UCSD-AML1 (cell line): ENCODE results near the gene SH3RF3.
A peak's percentile ranks its signal among the peaks of the same experiment; 100 is the strongest.
"Not testable (repeated sequence)": the region's sequence is repeated elsewhere in the genome, so short reads cannot be mapped to it uniquely, and the experiment has no call there.

Source experiments
- DNase-seq: peaks from one replicate; lab custom pipeline; 2025; ENCODE audit not compliant: unreplicated experiment; lab: John Stamatoyannopoulos, UW

The SH3RF3 gene

DNA sequence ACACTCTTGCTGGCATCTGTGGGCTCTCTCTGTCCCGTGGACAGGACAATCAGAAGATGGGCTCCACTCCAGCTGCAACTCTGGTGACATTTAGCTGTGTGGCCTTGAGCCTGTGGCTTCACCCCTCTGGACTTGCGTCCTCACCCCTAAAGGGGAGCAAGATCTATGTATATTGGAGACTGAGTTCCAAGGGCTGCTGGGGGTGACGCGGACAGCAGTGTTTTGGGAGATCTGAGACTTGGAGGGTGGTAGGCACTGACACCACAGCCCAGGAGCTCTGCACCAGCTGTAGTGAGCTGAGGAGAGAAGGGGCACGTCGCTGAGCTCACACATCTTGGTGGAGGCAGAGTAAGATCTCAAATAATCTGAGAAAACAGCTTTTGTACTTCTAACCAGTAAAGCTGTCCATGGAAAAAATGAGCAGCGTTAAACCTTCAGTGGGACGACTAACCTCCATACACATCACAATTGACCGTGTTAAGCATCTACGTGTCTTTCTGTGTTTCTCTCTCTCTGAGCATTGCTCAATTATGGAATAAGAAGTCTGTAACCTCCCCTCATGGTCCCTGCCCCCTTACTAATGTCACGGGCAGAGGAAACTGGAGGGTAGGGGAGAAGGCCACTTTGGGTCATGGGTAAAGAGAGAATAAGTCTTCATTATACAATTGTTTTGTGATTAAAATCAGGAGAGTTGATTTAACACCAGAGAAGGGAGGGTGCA is 85.8 kb downstream of the SH3RF3 start:
- no peak for DNase-seq

DNA sequence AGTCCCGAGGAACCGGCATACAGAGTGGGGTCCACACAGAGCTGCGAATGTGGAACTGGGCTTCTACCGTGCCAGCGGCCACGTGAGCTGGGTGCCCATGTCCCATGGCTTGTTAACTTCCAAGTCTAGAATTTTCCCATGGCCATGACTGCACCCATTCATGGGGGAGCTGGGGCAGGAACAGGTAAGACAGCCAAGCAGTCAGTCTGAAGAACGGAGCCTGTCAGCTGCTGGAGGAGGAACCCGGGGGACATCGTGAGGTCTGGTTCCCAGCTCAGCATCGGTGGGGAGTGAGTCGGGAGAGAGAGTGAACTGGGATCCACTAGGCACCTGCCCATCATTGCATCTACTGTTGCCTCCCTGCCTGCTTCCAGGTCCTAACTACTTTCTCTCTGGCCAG is 86.9 kb downstream of the SH3RF3 start:
- no peak for DNase-seq

DNA sequence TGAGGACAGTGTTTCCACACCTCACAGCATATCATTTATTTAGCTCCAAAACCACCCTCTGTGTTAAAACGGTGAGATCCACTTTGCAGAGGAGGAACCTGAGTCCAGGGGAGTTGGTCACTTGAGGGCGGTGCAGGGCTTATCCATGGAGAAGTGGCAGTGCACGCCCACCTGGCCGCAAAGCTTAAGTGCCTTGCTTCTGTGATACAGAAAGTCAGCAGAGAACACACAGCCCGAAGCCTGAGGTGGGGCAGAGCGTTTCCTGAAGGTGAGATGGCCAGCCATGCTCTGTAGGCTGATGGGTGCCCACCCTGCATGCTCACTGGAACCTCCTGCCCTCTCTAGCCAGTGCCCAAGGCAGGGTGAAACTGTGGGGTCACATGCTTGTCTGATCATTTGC is 87.3 kb downstream of the SH3RF3 start:
- DNase-seq, result peak; percentile 36

DNA sequence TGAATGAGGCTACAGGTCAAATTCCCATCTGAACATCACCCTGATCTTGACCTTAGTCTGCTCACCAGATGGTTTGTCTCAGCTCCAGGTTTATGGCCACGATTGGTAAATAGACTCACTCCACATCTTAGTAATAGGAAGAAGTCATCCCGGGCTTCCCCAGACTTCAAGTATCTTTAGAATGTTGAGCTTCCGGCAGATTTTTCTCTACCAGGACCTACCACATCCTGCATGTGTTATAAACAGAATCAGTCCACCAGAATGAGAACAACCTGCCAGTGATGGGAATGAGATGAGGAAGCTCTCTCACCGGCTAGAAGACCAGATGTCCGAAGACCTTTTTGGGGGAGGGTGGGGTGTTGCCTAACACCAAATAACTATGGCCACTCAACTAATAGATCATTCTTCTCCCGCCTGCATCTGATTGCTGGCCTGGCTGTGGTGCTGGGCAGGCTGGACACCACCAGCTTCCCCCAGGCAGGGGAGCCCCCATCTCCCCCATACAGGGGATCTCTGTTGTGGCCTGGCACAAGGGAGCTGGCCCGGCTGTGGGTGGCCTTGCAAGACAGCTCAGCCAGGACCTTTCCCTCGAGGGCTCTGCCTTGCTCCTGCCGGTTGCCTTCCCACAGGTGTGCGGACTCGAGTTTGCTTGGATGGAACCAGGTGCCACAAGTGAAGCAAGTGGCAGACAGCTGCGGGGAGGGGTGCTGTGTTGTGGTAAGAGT is 88.5 kb downstream of the SH3RF3 start:
- no peak for DNase-seq

DNA sequence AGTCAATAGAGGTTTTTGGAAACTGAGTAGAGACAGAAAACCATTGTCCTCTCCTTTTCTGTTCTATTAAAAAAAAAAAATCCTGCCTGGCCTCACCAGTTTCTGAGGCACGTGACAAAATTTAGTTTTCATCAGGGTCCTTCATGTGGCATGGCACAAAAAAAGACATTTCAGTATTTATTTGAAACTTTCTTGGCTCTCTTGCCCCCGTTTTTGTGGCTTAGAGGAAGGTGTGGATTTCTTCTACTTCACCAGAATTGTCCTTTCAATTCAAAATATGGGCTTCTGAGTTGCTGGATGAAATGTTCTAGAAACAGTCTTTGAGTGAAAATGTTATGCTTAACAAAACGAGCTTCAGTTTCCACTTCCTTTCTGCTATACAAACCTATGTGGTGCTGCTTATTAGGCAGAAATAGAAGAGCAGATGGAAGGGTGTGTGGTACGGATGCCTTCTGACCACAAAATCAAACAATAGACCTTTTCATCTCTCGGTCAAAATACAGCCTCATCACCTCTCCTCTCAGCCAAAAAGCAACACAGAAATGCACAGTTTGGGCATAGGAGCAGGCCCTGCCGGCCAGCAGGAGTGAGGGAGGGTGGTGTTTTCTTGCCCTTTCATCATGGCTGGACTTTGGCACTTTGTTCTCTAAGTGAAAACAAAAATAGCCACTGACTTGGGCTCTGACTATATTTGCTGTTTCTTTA is 89.2 kb downstream of the SH3RF3 start:
- DNase-seq, result no peak

DNA sequence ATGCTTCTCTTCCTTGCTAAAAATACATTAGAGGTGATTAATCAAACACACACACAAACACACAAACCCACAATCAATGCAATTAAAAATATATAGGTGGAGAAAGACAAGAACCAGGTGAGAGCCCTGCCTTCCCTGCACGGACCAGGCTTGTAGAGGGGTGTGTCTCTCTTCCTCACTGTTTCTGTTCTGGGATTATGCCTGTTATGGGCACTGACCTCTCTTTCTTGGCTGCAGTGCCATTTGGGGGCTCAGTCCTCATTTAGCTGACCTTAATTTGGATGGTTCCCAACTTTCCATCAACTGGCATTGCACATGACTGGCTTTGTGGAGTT is 89.8 kb downstream of the SH3RF3 start:
- DNase-seq, result no peak

DNA sequence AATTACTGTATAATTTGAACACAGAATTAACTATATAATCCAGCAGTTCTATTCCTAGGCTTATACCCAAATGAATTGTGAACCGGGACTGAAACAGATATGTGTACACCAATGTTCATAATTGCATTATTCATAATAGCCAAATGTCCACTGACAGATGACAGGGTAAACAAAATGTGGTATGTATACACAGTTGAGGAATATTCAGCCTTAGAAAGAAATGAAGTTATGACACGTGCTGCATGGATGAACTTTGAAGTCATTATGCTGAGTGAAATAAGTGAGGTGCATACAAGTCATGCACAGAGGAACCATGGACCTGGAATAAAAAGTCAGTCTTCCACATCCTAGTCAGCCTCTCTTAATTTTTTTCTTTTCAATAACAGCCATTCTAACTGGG is 91.9 kb downstream of the SH3RF3 start:
- DNase-seq, result no peak

DNA sequence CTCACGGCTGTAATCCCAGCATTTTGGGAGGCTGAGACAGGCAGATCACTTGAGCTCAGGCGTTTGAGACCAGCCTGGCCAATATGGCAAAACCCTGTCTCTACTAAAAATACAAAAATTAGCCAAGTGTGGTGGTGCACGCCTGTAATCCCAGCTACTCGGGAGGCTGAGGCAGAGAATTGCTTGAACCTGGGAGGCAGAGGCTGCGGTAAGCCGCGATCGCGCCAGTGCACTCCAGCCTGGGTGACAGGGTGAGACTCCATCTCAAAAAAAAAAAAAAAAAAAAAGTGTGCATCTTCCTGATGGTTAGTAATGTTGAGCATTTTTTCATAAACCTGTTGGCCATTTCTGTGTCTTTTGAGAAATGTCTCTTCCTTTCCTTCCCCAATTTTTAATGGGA is 92.3 kb downstream of the SH3RF3 start:
- not testable (repeated sequence) for DNase-seq

DNA sequence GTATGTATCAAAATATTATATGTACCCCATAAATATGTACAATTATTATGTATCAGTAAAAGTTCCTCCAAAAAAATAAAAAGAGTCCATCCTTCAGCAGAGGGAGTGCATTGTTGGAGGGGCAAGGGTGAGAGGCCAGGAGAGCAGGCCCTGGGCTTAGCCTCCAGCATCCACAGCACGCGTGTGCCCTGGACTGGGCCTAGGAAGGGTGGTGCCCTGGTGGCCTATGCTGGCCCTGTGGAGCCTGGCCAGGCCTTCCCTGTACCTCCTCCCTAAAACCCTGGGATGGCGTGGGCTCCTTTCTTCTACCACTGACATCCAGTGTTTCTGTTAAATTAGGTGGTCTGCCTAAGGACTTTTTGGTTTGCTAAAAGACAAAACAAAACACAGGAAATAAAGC is 93.4 kb downstream of the SH3RF3 start:
- no peak for DNase-seq

DNA sequence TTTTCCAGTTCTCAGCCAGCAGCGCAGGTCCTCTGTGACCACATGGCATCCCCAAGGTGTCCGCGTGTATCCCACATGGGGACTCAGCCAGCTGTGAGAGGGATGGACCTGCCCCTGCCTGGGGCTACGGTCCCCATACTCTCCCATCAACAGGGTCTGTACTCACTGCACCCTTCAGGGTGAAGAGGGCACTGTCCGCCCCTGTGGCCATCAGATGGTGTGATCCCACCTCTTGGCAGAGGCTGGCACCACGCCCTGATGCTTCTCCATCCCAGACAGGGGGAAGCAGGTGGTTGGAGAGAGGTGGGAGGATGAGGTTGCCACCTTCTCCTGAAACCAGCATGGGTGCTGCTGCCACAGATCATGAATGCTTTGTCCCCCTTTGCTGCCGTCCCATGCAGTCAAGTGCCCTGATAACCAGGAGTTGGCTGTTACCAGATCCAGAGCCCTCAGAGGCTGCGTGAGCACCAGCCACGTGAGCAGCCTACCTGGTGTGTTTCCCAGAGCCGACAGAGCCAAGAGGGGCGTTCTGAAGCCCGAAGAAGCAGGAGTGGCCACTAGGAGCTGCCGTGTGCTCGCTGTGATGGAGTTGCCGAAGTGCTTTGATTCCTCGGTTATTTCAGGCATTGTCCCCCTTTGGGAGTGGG is 93.9 kb downstream of the SH3RF3 start:
- DNase-seq, result no peak

DNA sequence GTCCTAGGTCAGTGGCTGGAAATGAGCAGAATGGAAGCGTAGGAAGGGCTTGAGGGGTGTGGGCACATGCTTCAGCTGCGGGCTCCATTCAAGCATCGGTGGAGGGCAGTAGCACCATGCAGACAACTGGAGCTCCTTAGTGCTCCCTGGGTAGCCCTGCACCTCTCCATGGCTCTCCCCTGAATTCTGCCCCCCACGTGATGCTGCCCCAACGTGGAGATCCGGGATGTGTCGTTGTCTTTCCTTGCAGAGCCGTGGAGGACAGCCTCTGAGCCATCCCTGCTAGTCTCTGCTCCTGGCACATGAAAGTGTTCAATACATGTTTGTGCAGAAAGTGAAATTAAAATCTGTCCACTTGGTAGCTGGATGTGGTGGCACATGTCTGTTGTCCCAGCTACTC is 94.5 kb downstream of the SH3RF3 start:
- DNase-seq, result no peak

DNA sequence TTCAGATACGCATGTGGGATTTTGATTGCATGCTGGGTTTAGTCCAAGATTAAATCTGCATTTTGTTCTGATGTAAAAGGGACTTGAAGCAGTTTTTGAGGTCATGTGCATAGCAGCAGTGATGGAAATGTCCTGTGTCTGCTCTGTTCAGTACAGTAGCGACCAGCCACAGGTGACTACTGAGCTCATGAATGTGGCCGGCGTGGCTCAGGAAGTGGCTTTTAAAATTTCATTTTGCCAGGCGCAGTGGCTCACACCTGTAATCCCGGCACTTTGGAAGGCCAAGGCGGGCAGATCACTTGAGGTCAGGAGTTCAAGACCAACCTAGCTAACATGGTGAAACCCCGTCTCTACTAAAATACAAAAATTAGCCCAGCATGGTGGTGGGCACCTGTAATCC is 95.3 kb downstream of the SH3RF3 start:
- not testable (repeated sequence) for DNase-seq

DNA sequence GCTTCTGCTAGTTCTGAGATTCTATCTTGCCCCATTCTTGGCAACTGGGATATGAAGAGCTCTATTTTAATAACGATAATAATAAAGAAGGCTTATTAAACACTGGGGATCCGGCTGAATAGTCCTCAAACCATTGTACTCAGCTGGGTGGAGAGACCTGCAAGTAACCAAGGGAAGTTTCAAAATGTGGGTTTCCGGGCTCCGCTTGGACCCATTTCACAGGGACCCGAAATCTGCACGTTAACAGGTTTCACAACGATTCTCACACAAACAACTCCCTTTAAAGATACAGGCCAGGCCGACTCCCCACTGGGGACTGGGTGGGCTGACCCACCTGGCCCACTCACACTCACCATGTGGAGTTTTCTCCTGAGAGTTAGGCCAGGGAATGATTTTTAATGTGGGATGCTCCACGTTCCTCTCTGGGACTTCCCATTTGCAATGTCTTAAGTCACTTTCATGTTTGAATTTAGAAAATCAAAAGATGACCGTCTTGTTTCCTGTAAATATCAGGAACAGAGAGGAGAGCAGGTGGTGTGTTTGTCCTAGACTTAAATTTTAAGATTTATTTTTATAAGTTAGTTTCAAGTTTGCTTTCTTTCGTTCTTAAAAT is 96.3 kb downstream of the SH3RF3 start:
- DNase-seq, result no peak

DNA sequence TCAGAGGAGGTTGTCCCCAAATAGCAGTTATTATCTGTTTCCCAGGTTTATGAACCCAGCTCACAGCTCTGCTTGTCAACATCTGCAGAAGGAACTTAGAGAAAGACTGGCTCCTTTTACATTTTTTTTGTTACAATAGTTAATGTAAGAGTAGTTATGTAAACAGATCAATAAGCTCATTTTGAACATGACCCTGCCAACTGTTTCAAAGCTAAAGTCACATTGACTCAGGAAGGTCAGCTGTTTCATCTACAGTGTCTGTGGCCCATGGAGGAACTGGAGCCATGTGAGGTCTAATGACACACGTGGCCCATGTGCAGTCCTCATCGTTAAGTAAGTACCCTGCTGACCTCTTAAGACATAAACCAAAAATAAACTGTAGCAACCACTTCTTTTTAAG is 97.1 kb downstream of the SH3RF3 start:
- no peak for DNase-seq

DNA sequence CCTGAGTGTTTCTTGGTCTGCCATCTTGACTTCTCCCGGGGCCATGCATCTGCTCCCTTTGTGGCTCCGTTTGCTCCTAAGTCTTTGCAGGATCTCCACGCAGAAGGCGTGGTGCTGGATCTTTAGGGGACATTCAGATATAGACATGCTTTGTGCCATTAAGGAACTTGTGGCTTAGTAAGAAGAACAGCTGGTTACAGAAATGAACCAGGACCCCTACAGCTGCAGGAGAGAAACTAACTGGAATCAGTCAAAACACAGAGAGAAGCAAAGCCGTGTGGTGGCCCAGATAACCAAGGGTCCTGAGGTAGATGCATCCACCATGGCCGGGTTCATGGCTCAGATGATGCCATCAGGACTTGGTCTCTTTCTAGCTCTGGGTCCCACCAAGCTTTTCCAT is 97.6 kb downstream of the SH3RF3 start:
- no peak for DNase-seq

DNA sequence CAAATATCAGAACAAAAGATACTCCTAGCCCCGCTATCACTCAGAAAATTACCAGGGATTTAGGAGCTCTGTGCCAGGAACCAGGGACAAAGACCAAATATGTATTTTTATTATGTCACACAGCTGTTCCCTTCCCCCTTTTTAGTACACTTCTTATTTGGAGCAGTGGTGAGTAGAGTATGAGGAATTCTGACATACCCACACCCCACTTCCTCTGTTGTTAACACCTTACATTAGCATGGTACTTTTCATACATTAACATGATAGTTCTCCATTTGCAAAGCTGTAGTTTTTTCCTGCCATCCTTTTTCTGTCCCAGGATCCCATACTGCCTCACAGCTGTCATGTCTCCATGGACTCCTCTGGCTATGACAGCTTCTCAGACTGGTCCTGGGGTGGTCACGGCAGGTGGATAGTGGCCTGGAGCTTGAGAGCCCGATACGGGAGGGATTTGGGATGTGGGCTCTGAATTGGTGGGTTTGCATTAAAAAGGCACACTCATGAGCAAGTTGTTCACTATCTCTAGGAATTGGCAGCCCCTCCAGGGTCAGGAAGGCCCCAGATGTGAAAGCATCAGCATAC is 100.2 kb downstream of the SH3RF3 start:
- DNase-seq, result no peak

DNA sequence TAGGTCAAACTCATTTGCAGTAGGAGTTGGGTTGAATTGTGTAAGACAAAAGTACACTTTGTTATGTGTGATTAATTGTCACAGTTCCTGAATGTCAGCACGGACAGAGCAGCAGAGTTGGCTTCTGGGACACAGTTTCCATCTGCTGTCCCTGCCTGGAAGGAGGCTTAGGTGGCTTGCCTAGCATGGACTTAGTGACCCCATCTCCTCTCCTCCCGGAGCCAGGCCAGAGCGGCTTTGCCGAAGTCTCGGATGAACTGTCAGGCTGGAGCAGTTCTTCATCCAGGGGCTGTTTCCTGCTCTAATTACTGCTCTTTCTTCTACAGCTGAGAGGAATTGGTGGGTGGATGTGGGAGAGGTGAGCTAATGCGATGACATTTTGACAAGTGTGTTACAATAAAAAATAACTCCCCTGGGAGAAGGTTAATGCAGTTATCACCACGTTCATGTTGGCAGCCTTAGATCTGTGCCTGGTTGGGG is 102.0 kb downstream of the SH3RF3 start:
- DNase-seq, result no peak

DNA sequence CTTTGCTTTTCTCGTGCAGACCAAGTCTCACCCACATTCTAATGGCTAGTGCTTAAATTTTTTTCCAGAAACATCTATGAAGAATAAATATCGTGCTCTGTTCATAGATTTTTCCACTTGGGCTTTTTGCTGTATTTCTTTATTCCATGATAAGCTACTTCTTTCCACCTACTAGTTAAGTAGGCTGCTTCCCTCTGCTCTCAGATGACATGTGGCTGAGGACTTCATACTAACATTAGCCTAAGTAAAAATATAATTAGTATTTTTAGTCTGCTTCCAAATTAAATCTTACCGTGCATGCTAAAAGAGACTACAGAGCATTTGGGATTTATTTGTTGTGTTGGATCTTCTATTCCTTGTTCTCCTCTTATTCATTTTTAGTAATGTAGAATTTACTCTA is 102.4 kb downstream of the SH3RF3 start:
- no peak for DNase-seq

DNA sequence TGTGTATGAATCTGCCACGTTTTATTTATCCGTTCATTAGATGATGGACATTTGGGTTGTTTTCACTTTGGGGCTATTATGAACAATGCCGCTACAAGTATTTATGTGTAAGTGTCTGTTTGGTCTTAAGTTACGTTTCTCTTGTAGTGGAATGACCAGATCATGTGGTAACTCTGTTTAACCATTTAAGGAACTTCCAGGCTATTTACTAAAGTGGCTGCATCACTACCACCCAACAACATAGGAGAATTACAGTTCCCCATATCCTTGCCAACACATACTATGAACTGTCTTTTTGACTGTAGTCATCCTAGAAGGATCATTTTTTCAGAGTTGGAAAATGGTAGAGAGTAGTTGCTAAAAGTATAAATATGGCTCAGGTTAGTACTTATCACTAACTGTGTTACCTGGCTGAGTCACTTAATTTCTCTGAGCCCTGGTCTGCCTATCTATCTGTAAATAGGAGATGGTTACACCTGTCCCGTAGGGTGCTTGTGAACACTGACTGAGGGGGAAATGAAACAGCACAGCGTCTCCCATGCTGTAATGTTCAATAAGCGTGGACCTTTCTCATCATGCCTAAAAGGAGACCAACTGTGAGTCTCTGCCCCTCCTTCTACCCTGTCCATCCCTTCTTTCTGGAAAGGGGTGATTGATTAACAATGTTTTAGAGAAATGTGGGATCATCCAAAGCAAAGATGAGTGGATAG is 103.1 kb downstream of the SH3RF3 start:
- DNase-seq, result no peak

DNA sequence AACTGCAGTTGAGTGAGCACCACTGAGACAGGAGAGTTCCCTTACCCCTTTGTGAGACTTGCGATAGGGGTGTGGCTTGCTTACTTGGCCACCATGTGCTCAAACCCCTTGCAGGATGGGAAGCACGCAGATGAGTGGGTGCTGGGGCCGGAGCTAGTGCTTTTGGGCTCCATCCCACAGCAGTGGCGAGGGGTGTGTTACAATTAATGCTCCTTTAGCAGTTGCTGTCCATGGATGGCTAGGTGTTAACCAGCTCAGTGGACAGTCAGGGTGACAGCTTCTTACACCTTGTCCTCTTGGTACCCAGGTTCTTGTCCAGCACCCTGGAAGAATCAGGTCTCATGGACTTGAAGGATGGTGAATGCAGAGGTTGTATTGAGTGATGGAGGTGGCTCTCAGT is 103.9 kb downstream of the SH3RF3 start:
- no peak for DNase-seq
